KMS-11 (cell line): ENCODE results near the gene LCA5.

ENCODE experiments used
- H2AFZ ChIP-seq: fragments of 200-600 bp; sonication (generic); 2 replicates; pipeline ENCODE4 v1.6.1; 2016; ENCODE audit warnings: antibody characterized with exemption, mixed run types, low read depth
- H3K27ac ChIP-seq: fragments of 200-600 bp; sonication (generic); 2 replicates; pipeline ENCODE4 v1.6.1; 2016; ENCODE audit warnings: mild to moderate bottlenecking, mixed run types
- H3K27me3 ChIP-seq: fragments of 200-600 bp; sonication (generic); 2 replicates; pipeline ENCODE4 v1.6.1; 2017; ENCODE audit warnings: mild to moderate bottlenecking, low read depth, mixed run types, moderate library complexity; ENCODE audit not compliant: insufficient read depth
- H3K36me3 ChIP-seq: fragments of 200-600 bp; sonication (generic); 2 replicates; pipeline ENCODE4 v1.6.1; 2017; ENCODE audit warnings: mild to moderate bottlenecking, mixed run types; ENCODE audit not compliant: insufficient read depth
- H3K4me1 ChIP-seq: fragments of 200-600 bp; sonication (generic); 2 replicates; pipeline ENCODE4 v1.6.1; 2016; ENCODE audit warnings: mild to moderate bottlenecking, low read depth, mixed run types; ENCODE audit not compliant: poor library complexity, severe bottlenecking
- H3K4me2 ChIP-seq: fragments of 200-600 bp; sonication (generic); 2 replicates; pipeline ENCODE4 v1.7.0; 2016; ENCODE audit warnings: mild to moderate bottlenecking, mixed run types
- H3K4me3 ChIP-seq: fragments of 200-600 bp; sonication (generic); IDR thresholded peaks from 2 replicates; pipeline ENCODE4 v1.6.1; 2017; ENCODE audit warnings: low read depth, low read length, mixed read lengths; ENCODE audit not compliant: insufficient read depth
- H3K79me2 ChIP-seq: fragments of 200-600 bp; sonication (generic); 2 replicates; pipeline ENCODE4 v1.6.1; 2016; ENCODE audit warnings: low read depth, mixed run types; ENCODE audit not compliant: insufficient read depth
- H3K9ac ChIP-seq: fragments of 200-600 bp; sonication (generic); 2 replicates; pipeline ENCODE4 v1.6.1; 2016; ENCODE audit warnings: mild to moderate bottlenecking, mixed run types
- H4K20me1 ChIP-seq: fragments of 200-600 bp; sonication (generic); 2 replicates; pipeline ENCODE4 v1.6.1; 2016; ENCODE audit warnings: mild to moderate bottlenecking, mixed run types; ENCODE audit not compliant: insufficient read depth
- CTCF ChIP-seq: fragments of 200-600 bp; sonication (generic); conservative IDR thresholded peaks from 2 replicates; pipeline ENCODE4 v1.6.1; 2017; ENCODE audit warnings: low read depth, mild to moderate bottlenecking, antibody characterized with exemption, low read length, moderate library complexity, mixed read lengths

The LCA5 gene

GRCh38 chr6:79441192-79441591 is 96.0 kb downstream of the LCA5 start:
- no peaks in the 10 kb centered on the region for H3K36me3 ChIP-seq
- H3K27ac ChIP-seq, result no peak overlapping the region
- H2AFZ ChIP-seq, result no peak overlapping the region
- no peak overlapping the region for H3K9ac ChIP-seq
- H4K20me1 ChIP-seq, result no peaks in the 10 kb centered on the region
- no peak overlapping the region for H3K4me3 ChIP-seq
- no peaks in the 10 kb centered on the region for H3K4me1 ChIP-seq
- TF ChIP-seq CTCF, result no peak
- H3K79me2 ChIP-seq, result no peaks in the 10 kb centered on the region
- no peaks in the 10 kb centered on the region for H3K27me3 ChIP-seq
- no peak overlapping the region for H3K4me2 ChIP-seq

GRCh38 chr6:79440598-79440997 is 96.6 kb downstream of the LCA5 start:
- no peak overlapping the region for H2AFZ ChIP-seq

GRCh38 chr6:79438030-79438429 is 99.2 kb downstream of the LCA5 start:
- H3K9ac ChIP-seq, result no peak overlapping the region
- H3K27ac ChIP-seq, result no peak overlapping the region
- no peak overlapping the region for H3K4me3 ChIP-seq
- no peaks in the 10 kb centered on the region for H3K79me2 ChIP-seq
- no peak overlapping the region for H2AFZ ChIP-seq
- H3K4me1 ChIP-seq, result no peaks in the 10 kb centered on the region
- no peak overlapping the region for H3K4me2 ChIP-seq
- H3K36me3 ChIP-seq, result no peaks in the 10 kb centered on the region
- H3K27me3 ChIP-seq, result no peaks in the 10 kb centered on the region
- H4K20me1 ChIP-seq, result no peaks in the 10 kb centered on the region
- no peak for TF ChIP-seq CTCF

More at GRCh38 chr6:79440598-79440997, 96.6 kb downstream of the LCA5 start:
- no peak overlapping the region for H3K9ac ChIP-seq
- H4K20me1 ChIP-seq, result no peaks in the 10 kb centered on the region
- H3K36me3 ChIP-seq, result no peaks in the 10 kb centered on the region
- TF ChIP-seq CTCF, result no peak
- H3K27me3 ChIP-seq, result no peaks in the 10 kb centered on the region
- no peak overlapping the region for H3K4me2 ChIP-seq
- H3K4me3 ChIP-seq, result no peak overlapping the region
- no peaks in the 10 kb centered on the region for H3K79me2 ChIP-seq
- H3K27ac ChIP-seq, result no peak overlapping the region
- H3K4me1 ChIP-seq, result no peaks in the 10 kb centered on the region

GRCh38 chr6:79436241-79436640 is 101.0 kb downstream of the LCA5 start:
- no peaks in the 10 kb centered on the region for H3K4me1 ChIP-seq
- H3K4me2 ChIP-seq, result no peak overlapping the region
- H3K27me3 ChIP-seq, result no peaks in the 10 kb centered on the region
- TF ChIP-seq CTCF, result no peak
- no peaks in the 10 kb centered on the region for H3K36me3 ChIP-seq
- no peaks in the 10 kb centered on the region for H3K79me2 ChIP-seq
- no peak overlapping the region for H3K27ac ChIP-seq
- H3K4me3 ChIP-seq, result no peak overlapping the region
- H4K20me1 ChIP-seq, result no peaks in the 10 kb centered on the region
- H2AFZ ChIP-seq, result no peak overlapping the region
- no peak overlapping the region for H3K9ac ChIP-seq
